Small intestine (tissue), 7 donors: ENCODE results near the gene AK8. TPM values are rescaled to one million over a fixed set of nuclear protein-coding genes. Genes with fewer than 3 reads are reported as not detected.
A peak's percentile ranks its signal among the peaks of the same experiment; 100 is the strongest.

Source experiments
- DNase-seq, 2 donors: peaks; one replicate each; pipeline versions ENCODE4 v3.0.0 to v3.0.0-alpha.2; 2013
- FAIRE-seq: peaks from 2 replicates; lab custom pipeline; 2012; peaks lifted over from hg19 to GRCh38; lab: Jason Lieb, UNC
- H3K27ac ChIP-seq, 3 donors: one replicate each; pipeline ENCODE4 v1.5.1; 2013; ENCODE audit warnings: low read length in 2 of 3, mild to moderate bottlenecking in 2 of 3, control low read depth in 1 of 3, inconsistent platforms in 1 of 3, low read depth in 1 of 3, moderate library complexity in 1 of 3
- H3K27me3 ChIP-seq, 3 donors: one replicate each; pipeline ENCODE4 v1.6.1; 2013; ENCODE audit warnings: low read length in 3 of 3, inconsistent platforms in 1 of 3; ENCODE audit not compliant: control insufficient read depth in 3 of 3, insufficient read depth in 3 of 3
- H3K36me3 ChIP-seq, 3 donors: one replicate each; pipeline ENCODE4 v1.6.1; 2013; ENCODE audit warnings: low read length in 3 of 3, inconsistent platforms in 1 of 3, low read depth in 1 of 3, mild to moderate bottlenecking in 1 of 3, moderate library complexity in 1 of 3; ENCODE audit not compliant: control insufficient read depth in 3 of 3, insufficient read depth in 2 of 3
- H3K4me1 ChIP-seq, 3 donors: one replicate each; pipeline ENCODE4 v1.6.1; 2013; ENCODE audit warnings: low read length in 2 of 3, inconsistent platforms in 1 of 3, low read depth in 1 of 3, mild to moderate bottlenecking in 1 of 3, moderate library complexity in 1 of 3; ENCODE audit not compliant: control insufficient read depth in 3 of 3, insufficient read depth in 2 of 3
- H3K4me3 ChIP-seq, 3 donors: one replicate each; pipeline ENCODE4 v1.5.1; 2013; ENCODE audit warnings: low read length in 3 of 3, control low read depth in 1 of 3, inconsistent platforms in 1 of 3, low read depth in 1 of 3, mild to moderate bottlenecking in 1 of 3, moderate library complexity in 1 of 3
- H3K9me3 ChIP-seq, 2 donors: one replicate each; pipeline ENCODE4 v1.6.1; 2013; ENCODE audit warnings: low read depth in 1 of 2, low read length in 1 of 2; ENCODE audit not compliant: control insufficient read depth in 2 of 2, insufficient read depth in 1 of 2
- WGBS, 3 donors: extraction: QIAGEN DNeasy Blood & Tissue Kit; methylation state at CpG; one replicate each; pipeline ENCODE4 v1.1.7; 2013; 5-methylcytosine and 5-hydroxymethylcytosine counted together
- polyA plus RNA-seq, 4 donors: library from polyadenylated mRNA; stranded (reverse) in 3 of 4; unstranded in 1 of 4; fragments of 200-250 nt in 3 of 4; fragments of 120-200 nt in 1 of 4; gene quantifications; one replicate each; pipeline versions ENCODE4 v1.2.1 to v1.2.3, GENCODE V29; 2013
- donor health status: healthy with polysubstance abuse.
- donor health status: control.
- donor health status: control.
- donor health status: Bipolar disorder and iron deficiency.
- donor health status: healthy.

AK8 gene
- polyA plus RNA-seq, 4 donors, result 0.09 to 3.0 TPM; not detected in 2

GRCh38 chr9:132883349-132884294 is 5.5 kb upstream of the AK8 start:
- no peaks in the 10 kb centered on the region for H3K27me3 ChIP-seq
- FAIRE-seq (no peak), DNase-seq (no peak)
- H3K27ac ChIP-seq, result no peak overlapping the region
- no peak overlapping the region for H3K4me3 ChIP-seq
- peaks cover 0 to 10% (median 0%) of the 10 kb centered on the region in 3 donors for H3K36me3 ChIP-seq
- no peaks in the 10 kb centered on the region for H3K4me1 ChIP-seq
- 91 to 94% (median 92%) methylated on average over 27 of the region's 27 CpGs for WGBS, 3 donors
- H3K9me3 ChIP-seq, result no peaks in the 10 kb centered on the region

- Histone ChIP-seq H3K4me1 (peaks cover 0 to 2% (median 0%) of the 10 kb centered on the region in 3 donors), H3K36me3 (peaks cover 0 to 7% (median 0%) of the 10 kb centered on the region in 3 donors), H3K9me3 (no peaks in the 10 kb centered on the region), H3K27ac (no peak overlapping the region), H3K27me3 (no peaks in the 10 kb centered on the region), H3K4me3 (no peak overlapping the region)
- no peak for FAIRE-seq
- DNase-seq, result no peak
- WGBS, 3 donors, result 76 to 81% (median 80%) methylated on average over 6 of the region's 6 CpGs
These were observed 4.5 kb upstream of the AK8 start for GRCh38 chr9:132882616-132883015.

GRCh38 chr9:132881826-132882225 is 3.7 kb upstream of the AK8 start:
- Histone ChIP-seq H3K4me3 (no peak overlapping the region), H3K9me3 (no peaks in the 10 kb centered on the region), H3K27ac (no peak overlapping the region), H3K27me3 (no peaks in the 10 kb centered on the region), H3K36me3 (peaks cover 0 to 4% (median 0%) of the 10 kb centered on the region in 3 donors), H3K4me1 (peaks cover 0 to 5% (median 0%) of the 10 kb centered on the region in 3 donors)
- FAIRE-seq (no peak), DNase-seq (no peak)
- 74 to 87% (median 81%) methylated on average over 6 of the region's 6 CpGs for whole genome bisulfite sequencing, 3 donors

GRCh38 chr9:132880324-132880661 is 2.2 kb upstream of the AK8 start:
- FAIRE-seq, result no peak
- WGBS, 3 donors, result 84 to 86% (median 84%) methylated on average over 7 of the region's 7 CpGs
- no peak for DNase-seq
- Histone ChIP-seq H3K36me3 (peaks cover 0 to 4% (median 0%) of the 10 kb centered on the region in 3 donors), H3K27me3 (no peaks in the 10 kb centered on the region), H3K9me3 (no peaks in the 10 kb centered on the region), H3K4me1 (peaks cover 0 to 5% (median 0%) of the 10 kb centered on the region in 3 donors), H3K27ac (no peak overlapping the region), H3K4me3 (no peak overlapping the region)

GRCh38 chr9:132879457-132880323 is 1.6 kb upstream of the AK8 start:
- H3K36me3 ChIP-seq, result peaks cover 0 to 4% (median 0%) of the 10 kb centered on the region in 3 donors
- H3K27ac ChIP-seq, result no peak overlapping the region
- no peak overlapping the region for H3K4me3 ChIP-seq
- DNase-seq (no peak), FAIRE-seq (no peak)
- no peaks in the 10 kb centered on the region for H3K9me3 ChIP-seq
- H3K27me3 ChIP-seq, result no peaks in the 10 kb centered on the region
- H3K4me1 ChIP-seq, result peaks cover 0 to 5% (median 0%) of the 10 kb centered on the region in 3 donors
- WGBS, 3 donors, result 82 to 86% (median 85%) methylated on average over 6 of the region's 6 CpGs

- Histone ChIP-seq H3K27ac (peak within 1 kb of the TSS in 2 of 3 donors; percentile 58 to 75), H3K36me3 (peaks cover 0 to under 1% (median 0%) of the 10 kb centered on the region in 3 donors), H3K27me3 (no peaks in the 10 kb centered on the region), H3K4me3 (peak within 1 kb of the TSS; percentile 87 to 95 (median 91)), H3K4me1 (peaks cover 0 to 5% (median 0%) of the 10 kb centered on the region in 3 donors), H3K9me3 (no peaks in the 10 kb centered on the region)
- FAIRE-seq (no peak), DNase-seq (peak; percentile 33 to 74)
- WGBS, 3 donors, result 7 to 16% (median 15%) methylated on average over 42 of the region's 42 CpGs
These were observed 792 bp upstream of the AK8 start, which contains the start of gene SPACA9 for GRCh38 chr9:132878695-132879456. Gene SPACA9 (plus strand): TSS chr9:132878898. CDS start chr9:132883948, 5,050 bp downstream.

GRCh38 chr9:132877458-132877823 is 643 bp downstream of the AK8 start:
- no peaks in the 10 kb centered on the region for H3K36me3 ChIP-seq
- H3K27me3 ChIP-seq, result no peaks in the 10 kb centered on the region
- WGBS, 3 donors, result 38 to 46% (median 44%) methylated on average over 14 of the region's 14 CpGs
- H3K4me1 ChIP-seq, result peaks cover 0 to 5% (median 0%) of the 10 kb centered on the region in 3 donors
- H3K9me3 ChIP-seq, result no peaks in the 10 kb centered on the region
- no peak overlapping the region for H3K27ac ChIP-seq
- FAIRE-seq (no peak), DNase-seq (no peak)
- H3K4me3 ChIP-seq, result peak overlapping the region in 2 of 3 donors; percentile 91 to 95
